Measurements from ENCODE around the gene JAK1.
"Not testable (repeated sequence)": the region's sequence is repeated elsewhere in the genome, so short reads cannot be mapped to it uniquely, and the experiment has no call there.

JAK1 gene

DNA sequence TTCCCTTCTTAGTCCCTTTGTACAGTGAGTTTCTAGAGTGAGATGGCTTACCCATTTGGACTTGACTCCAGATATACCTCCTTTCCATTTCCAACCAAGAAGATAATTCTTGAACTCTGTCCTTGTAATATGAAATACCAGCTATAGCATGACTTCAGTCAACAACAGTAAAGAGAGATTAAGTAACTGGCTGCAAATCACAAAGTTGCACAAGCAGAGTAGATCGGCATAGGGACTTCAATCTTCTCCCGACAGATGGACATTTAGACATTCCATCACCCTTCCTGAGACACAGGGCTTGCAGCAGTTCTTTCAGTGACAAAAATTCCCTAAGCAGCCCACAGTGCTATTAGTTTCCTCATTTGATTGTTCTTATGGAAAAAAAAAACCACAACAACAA, 44.6 kb downstream of the JAK1 start:
- DNase-seq (ENCODE audit: low read depth) = no peak

DNA sequence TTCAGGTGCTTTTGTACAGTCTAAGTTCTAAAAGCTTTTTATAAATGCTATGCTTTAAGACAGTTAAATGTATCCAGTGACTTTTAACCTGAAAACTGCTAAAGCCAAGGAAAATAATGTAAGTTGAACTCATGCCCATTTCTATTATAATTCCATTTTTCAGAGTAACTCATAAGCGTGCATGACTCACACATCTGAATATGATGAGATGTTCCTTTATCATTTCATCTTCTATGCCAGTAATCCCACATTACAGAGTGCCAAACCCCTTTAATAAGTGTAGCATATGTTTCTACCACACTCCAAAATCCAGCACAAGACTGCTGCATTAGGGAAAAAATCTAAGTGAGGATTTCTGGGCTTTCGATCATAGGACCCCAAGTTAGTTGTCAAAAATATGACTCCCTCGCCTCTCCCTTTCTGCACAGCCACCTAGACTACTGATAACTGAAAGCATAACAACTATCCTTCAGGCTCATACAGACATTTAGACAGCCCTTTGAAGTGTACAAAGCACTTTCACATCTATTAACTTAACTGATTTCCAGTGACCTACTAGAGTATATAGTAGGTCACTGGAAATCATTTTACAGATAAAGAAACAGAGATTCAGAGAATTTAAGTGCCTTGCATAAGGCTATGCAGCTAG, 45.3 kb downstream of the JAK1 start:
- no peak for DNase-seq (ENCODE audit: low read depth)

- not testable (repeated sequence) for DNase-seq (ENCODE audit: low read depth)
Observed at GRCh38 chr1:64919120-64919519, 47.2 kb downstream of the JAK1 start.

GRCh38 chr1:64917907-64918306, 48.4 kb downstream of the JAK1 start:
- no peak for DNase-seq (ENCODE audit: low read depth)

DNA sequence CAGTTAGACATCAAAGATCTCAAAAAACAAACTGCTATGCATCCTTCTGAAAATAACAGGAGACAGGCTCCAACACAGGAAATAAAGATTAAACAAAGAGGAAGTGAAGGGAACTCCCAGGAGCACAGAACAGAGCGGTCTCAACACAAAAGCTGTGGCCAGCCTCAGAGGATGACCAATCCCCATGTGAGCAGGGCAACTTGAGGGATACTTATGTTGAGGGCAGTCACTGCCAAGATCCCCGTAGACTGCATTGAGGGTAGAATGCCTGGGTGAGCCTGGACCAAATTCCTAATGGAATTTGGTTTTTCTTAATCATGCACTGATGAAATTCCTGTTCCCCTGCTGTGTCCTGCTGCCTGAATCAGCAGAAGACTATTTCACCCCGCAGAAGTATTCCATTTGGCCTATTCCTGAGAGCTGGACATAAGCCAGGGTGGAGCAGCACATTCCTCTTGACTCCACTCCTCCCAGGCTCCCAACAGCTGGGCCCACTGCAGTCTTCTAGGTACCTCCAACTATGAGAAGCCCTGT, 49.0 kb downstream of the JAK1 start:
- no peak for DNase-seq (ENCODE audit: low read depth)

GRCh38 chr1:64915381-64916274, 50.7 kb downstream of the JAK1 start:
- DNase-seq (ENCODE audit: low read depth) = no peak

- no peak for DNase-seq (ENCODE audit: low read depth)
Observed at GRCh38 chr1:64913361-64914015, 52.9 kb downstream of the JAK1 start.

DNA sequence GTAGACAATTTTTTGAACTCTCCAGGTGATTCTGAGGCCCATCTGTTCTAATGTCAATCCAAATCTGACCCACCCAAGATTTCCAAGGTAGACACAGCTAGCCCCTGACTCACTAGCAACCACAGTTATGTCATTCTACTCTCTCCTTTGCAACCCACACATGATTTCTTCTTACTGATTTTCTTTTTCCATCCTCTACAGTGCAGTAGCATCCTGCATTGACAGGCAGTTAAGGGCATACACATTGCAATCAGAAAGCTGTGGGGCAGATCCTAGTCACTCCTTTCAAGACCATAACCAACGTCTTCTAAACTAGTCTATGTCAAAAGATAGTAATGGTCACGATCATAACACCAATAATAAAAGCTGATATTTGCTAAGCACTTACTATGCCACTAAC, 54.2 kb downstream of the JAK1 start:
- DNase-seq (ENCODE audit: low read depth) = no peak

DNA sequence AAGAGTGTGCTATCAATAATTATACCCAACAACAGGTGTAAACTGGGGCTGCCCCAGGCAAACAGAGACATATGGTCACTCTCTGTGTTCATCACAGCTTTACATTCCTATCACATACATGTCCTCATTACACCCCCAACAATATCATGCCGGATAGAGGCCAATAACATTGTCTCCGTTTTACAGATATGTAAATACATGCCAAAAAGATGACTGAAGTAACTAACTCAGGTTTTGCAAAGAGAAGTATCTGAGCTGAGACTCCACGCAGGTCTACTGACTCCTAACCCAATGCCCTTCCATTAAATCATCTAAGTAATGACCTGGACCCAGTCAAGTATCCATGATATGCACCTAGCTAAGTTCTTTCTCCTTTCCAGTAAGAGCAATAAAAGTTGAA, 55.0 kb downstream of the JAK1 start:
- DNase-seq (ENCODE audit: low read depth) = no peak

GRCh38 chr1:64909031-64909430, 57.3 kb downstream of the JAK1 start:
- DNase-seq (ENCODE audit: low read depth) = no peak

DNA sequence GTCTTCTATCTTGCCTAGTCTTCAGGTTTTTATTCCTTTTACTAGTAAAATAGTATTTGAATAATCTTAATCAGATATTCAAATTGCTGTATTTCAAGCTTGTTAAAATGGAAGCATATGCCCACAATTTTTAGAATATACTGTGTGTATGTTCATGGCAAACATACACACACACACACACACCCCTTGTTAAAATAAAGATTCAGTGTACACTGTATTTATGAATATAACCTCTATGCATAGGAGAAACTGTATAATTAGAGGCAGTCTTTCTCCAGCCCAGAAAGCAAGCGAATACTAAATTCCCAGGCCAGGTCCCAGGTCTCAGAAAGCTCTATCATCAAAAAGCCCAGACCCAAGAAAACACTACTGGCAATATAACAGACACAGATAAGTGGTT, 57.8 kb downstream of the JAK1 start:
- no peak for DNase-seq (ENCODE audit: low read depth)

- DNase-seq (ENCODE audit: low read depth) = peak; percentile 26
Observed at GRCh38 chr1:64906447-64906846, 59.9 kb downstream of the JAK1 start.

DNA sequence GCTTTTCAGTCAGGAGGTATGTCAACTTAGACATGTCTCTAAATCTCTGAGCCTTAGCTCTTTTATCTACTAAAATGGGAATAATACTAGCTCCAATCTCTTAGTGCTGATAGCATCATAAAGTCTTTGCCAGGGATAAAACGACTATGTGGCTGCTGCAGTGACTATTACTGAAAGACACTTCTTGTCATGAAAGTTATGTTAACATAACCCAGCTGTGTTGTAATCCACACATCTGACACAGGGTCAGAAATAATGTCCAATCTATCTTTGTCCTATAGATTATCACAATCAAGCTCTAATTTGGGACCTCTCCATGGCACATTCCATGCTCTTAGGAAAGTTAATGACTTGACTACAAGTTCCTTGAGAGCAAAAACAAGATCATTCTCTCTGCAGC, 62.8 kb downstream of the JAK1 start:
- DNase-seq (ENCODE audit: low read depth) = no peak

GRCh38 chr1:64901663-64902062, 64.7 kb downstream of the JAK1 start:
- DNase-seq (ENCODE audit: low read depth) = no peak

GRCh38 chr1:64900916-64901315, 65.4 kb downstream of the JAK1 start:
- no peak for DNase-seq (ENCODE audit: low read depth)

- DNase-seq (ENCODE audit: low read depth) = peak; percentile 19
Observed at GRCh38 chr1:64898107-64898861, 68.1 kb downstream of the JAK1 start.

GRCh38 chr1:64896551-64896950, 69.8 kb downstream of the JAK1 start:
- no peak for DNase-seq (ENCODE audit: low read depth)

DNA sequence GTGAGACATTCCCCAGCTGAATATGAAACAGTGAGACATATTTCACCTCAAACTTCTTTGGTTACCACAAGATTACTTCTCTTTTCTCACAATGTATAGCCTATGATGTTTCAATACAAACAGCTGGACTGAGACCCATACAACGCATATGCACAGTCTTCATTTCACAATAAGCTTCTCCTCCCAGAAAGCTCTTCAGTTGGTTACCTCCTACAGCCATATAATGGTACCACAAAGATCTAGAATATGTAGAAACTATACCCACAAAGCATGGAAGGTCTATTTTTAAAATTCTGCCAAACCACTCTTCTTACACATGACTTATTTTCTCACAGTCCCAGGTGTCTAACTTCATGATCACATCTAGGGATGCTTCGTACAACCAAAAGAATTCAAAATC, 70.8 kb downstream of the JAK1 start:
- DNase-seq (ENCODE audit: low read depth) = no peak

GRCh38 chr1:64894438-64895196, 71.7 kb downstream of the JAK1 start:
- no peak for DNase-seq (ENCODE audit: low read depth)

- no peak for DNase-seq (ENCODE audit: low read depth)
Observed at GRCh38 chr1:64893921-64894320, 72.4 kb downstream of the JAK1 start.

Data from activated T-helper 9 cell treated with anti-CD3 and anti-CD28 coated beads, Interleukin-2, amount 50 U/mL, for 16 hours (primary cell).